ENCODE measurements around the gene RSPRY1. TPM values are rescaled to one million over a fixed set of nuclear protein-coding genes. Genes with fewer than 3 reads are reported as not detected.
"Not testable (repeated sequence)": the region's sequence is repeated elsewhere in the genome, so short reads cannot be mapped to it uniquely, and the experiment has no call there.

Gene RSPRY1
- total and polyA plus RNA-seq, 8 donors = 6.9 to 21.9 (median 18.7) TPM

- whole genome bisulfite sequencing, 2 donors = 63 to 72% methylated on average over 9 of the region's 9 CpGs
- DNase-seq (no peak), ATAC-seq (no peak), FAIRE-seq (no peak)
- H3K36me3 ChIP-seq = no peaks in the 10 kb centered on the region
- no peaks in the 10 kb centered on the region for H3K9me3 ChIP-seq
- intact Hi-C loops (cut with DNase I) = no loop called here
- H3K27me3 ChIP-seq = no peaks in the 10 kb centered on the region
- peaks cover 17 to 26% (median 17%) of the 10 kb centered on the region in 3 donors for H3K4me1 ChIP-seq
- peak overlapping the region in 1 of 4 donors; percentile 93 for H3K4me3 ChIP-seq
- H3K27ac ChIP-seq = no peak overlapping the region
- no peak for TF ChIP-seq CTCF (IDR thresholded peaks at IDR 0.05)
These were observed 2.5 kb downstream of the RSPRY1 start for GRCh38 chr16:57188711-57189002.

- H3K4me1 ChIP-seq = peaks cover 17 to 29% (median 17%) of the 10 kb centered on the region in 3 donors
- intact Hi-C loops (cut with DNase I); DNase-seq; H3K4me3 ChIP-seq; FAIRE-seq; ATAC-seq; H3K27me3 ChIP-seq; H3K9me3 ChIP-seq; H3K36me3 ChIP-seq; H3K27ac ChIP-seq: not testable (repeated sequence)
- WGBS, 2 donors = 96 to 97% methylated on average over 4 of the region's 4 CpGs
These were observed 3.4 kb downstream of the RSPRY1 start for GRCh38 chr16:57189527-57189926.

GRCh38 chr16:57190136-57190535, 4.0 kb downstream of the RSPRY1 start:
- H3K36me3 ChIP-seq = no peaks in the 10 kb centered on the region
- no peak overlapping the region for H3K27ac ChIP-seq
- H3K4me1 ChIP-seq = peaks cover 14 to 30% (median 17%) of the 10 kb centered on the region in 3 donors
- no peak for ATAC-seq
- H3K9me3 ChIP-seq = no peaks in the 10 kb centered on the region
- FAIRE-seq = no peak
- no peak for DNase-seq
- intact Hi-C loops (cut with DNase I) = no loop called here
- no peak for TF ChIP-seq CTCF (IDR thresholded peaks at IDR 0.05)
- WGBS, 2 donors = 94 to 100% methylated on average over 2 of the region's 2 CpGs
- no peak overlapping the region for H3K4me3 ChIP-seq
- no peaks in the 10 kb centered on the region for H3K27me3 ChIP-seq

GRCh38 chr16:57191056-57191571, 5.0 kb downstream of the RSPRY1 start:
- H3K27me3 ChIP-seq = no peaks in the 10 kb centered on the region
- peaks cover 14 to 30% (median 17%) of the 10 kb centered on the region in 3 donors for H3K4me1 ChIP-seq
- no peaks in the 10 kb centered on the region for H3K36me3 ChIP-seq
- H3K27ac ChIP-seq = no peak overlapping the region
- no peak for FAIRE-seq
- intact Hi-C loops (cut with DNase I) = no loop called here
- DNase-seq = no peak
- WGBS, 2 donors = 58 to 63% methylated on average over 3 of the region's 3 CpGs
- no peaks in the 10 kb centered on the region for H3K9me3 ChIP-seq
- no peak for ATAC-seq
- no peak for TF ChIP-seq CTCF (IDR thresholded peaks at IDR 0.05)
- no peak overlapping the region for H3K4me3 ChIP-seq

GRCh38 chr16:57192146-57192545, 6.0 kb downstream of the RSPRY1 start:
- no peak for ATAC-seq
- 86 to 94% methylated on average over 3 of the region's 3 CpGs for WGBS, 2 donors
- FAIRE-seq = no peak

More at GRCh38 chr16:57192146-57192545, 6.0 kb downstream of the RSPRY1 start:
- no peaks in the 10 kb centered on the region for H3K36me3 ChIP-seq
- no peak overlapping the region for H3K27ac ChIP-seq
- H3K4me3 ChIP-seq = no peak overlapping the region
- intact Hi-C loops (cut with DNase I) = no loop called here
- no peak for DNase-seq
- H3K4me1 ChIP-seq = peaks cover 14 to 30% (median 17%) of the 10 kb centered on the region in 3 donors
- no peak for TF ChIP-seq CTCF (IDR thresholded peaks at IDR 0.05)
- no peaks in the 10 kb centered on the region for H3K9me3 ChIP-seq
- H3K27me3 ChIP-seq = no peaks in the 10 kb centered on the region

Data from pancreas (tissue), 10 donors.